ENCODE results near the gene TSC1.
"Not testable (repeated sequence)": the region's sequence is repeated elsewhere in the genome, so short reads cannot be mapped to it uniquely, and the experiment has no call there.

Gene TSC1

GRCh38 chr9:132944294-132945185, at the start of gene TSC1:
TSS of gene TSC1 (minus strand) at chr9:132944616. CDS start at chr9:132928872, 15,744 bp downstream.
- no peak for TF ChIP-seq CTCF (IDR thresholded peaks at IDR 0.05; ENCODE audit: low read depth, low read length)

GRCh38 chr9:132993511-132993939, 49.1 kb upstream of the TSC1 start:
- TF ChIP-seq CTCF (IDR thresholded peaks at IDR 0.05; ENCODE audit: low read depth, low read length): no peak
- no peak overlapping the region for H3K4me3 ChIP-seq (ENCODE audit: low read depth, low read length)

More at GRCh38 chr9:132944294-132945185, at the start of gene TSC1:
- peak within 1 kb of the TSS; percentile 86 for H3K4me3 ChIP-seq (ENCODE audit: low read depth, low read length)

- no peak for TF ChIP-seq CTCF (IDR thresholded peaks at IDR 0.05; ENCODE audit: low read depth, low read length)
- no peak overlapping the region for H3K4me3 ChIP-seq (ENCODE audit: low read depth, low read length)
Observed at GRCh38 chr9:132991351-132992300, 47.2 kb upstream of the TSC1 start.

GRCh38 chr9:132990781-132991180, 46.4 kb upstream of the TSC1 start:
- no peak overlapping the region for H3K4me3 ChIP-seq (ENCODE audit: low read depth, low read length)

GRCh38 chr9:132989998-132990557, 45.7 kb upstream of the TSC1 start:
- not testable (repeated sequence) for H3K4me3 ChIP-seq (ENCODE audit: low read depth, low read length)

More at GRCh38 chr9:132990781-132991180, 46.4 kb upstream of the TSC1 start:
- TF ChIP-seq CTCF (IDR thresholded peaks at IDR 0.05; ENCODE audit: low read depth, low read length): no peak

- TF ChIP-seq CTCF (IDR thresholded peaks at IDR 0.05; ENCODE audit: low read depth, low read length): no peak
- H3K4me3 ChIP-seq (ENCODE audit: low read depth, low read length): no peak overlapping the region
Observed at GRCh38 chr9:132989414-132989996, 45.1 kb upstream of the TSC1 start.

- no peak overlapping the region for H3K4me3 ChIP-seq (ENCODE audit: low read depth, low read length)
- TF ChIP-seq CTCF (IDR thresholded peaks at IDR 0.05; ENCODE audit: low read depth, low read length): no peak
Observed at GRCh38 chr9:132989014-132989310, 44.5 kb upstream of the TSC1 start.

Data from WI38 (cell line).